ENCODE data around the gene EML1. TPM values are rescaled to one million over a fixed set of nuclear protein-coding genes. Genes with fewer than 3 reads are reported as not detected.

The EML1 gene
- total RNA-seq, 1 experiment from 2014 or later, result 7.2 TPM

DNA sequence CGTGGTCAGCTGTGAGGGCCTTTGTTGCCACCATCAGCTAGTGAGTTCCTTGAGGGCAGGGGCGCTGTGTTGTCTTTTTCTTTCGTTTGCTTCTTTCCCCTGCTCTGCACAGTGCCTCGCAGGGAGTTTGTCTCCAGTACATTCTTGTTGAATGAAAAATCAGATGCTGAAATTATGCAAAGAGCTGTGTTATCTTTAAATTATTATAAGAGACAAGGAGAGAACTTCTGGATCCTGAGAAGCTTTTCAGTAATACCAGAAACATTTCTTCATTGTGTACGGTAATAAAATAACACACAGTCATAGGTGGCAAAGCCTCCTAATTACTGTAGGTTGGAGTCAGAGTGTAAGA lies 14.9 kb downstream of the EML1 start:
- DNase-seq, result no peak
- Mint-ChIP-seq H3K4me1 (ENCODE audit: low read depth, unreplicated experiment) (no peaks in the 10 kb centered on the region), H3K36me3 (ENCODE audit: insufficient read depth, unreplicated experiment) (peaks cover 6% of the 10 kb centered on the region), H3K9me3 (ENCODE audit: unreplicated experiment) (no peaks in the 10 kb centered on the region), H3K27me3 (ENCODE audit: insufficient read depth, unreplicated experiment) (peaks cover 4% of the 10 kb centered on the region), H3K4me3 (ENCODE audit: unreplicated experiment) (no peak overlapping the region), H3K27ac (ENCODE audit: unreplicated experiment) (peak overlapping the region; percentile 15)
- CTCF ChIA-PET, result interaction anchor here (1.0 kb wide), 1 partner anchor 23 kb away, joined by 3 read pairs; no protein-coding TSS in a partner anchor
- intact Hi-C loops (cut with micrococcal nuclease; ENCODE audit: unreplicated experiment), result loop anchor here (5.0 kb wide), 1 partner anchor 76 kb away; no protein-coding TSS in a partner anchor
- TF ChIP-seq, protein P1, sequence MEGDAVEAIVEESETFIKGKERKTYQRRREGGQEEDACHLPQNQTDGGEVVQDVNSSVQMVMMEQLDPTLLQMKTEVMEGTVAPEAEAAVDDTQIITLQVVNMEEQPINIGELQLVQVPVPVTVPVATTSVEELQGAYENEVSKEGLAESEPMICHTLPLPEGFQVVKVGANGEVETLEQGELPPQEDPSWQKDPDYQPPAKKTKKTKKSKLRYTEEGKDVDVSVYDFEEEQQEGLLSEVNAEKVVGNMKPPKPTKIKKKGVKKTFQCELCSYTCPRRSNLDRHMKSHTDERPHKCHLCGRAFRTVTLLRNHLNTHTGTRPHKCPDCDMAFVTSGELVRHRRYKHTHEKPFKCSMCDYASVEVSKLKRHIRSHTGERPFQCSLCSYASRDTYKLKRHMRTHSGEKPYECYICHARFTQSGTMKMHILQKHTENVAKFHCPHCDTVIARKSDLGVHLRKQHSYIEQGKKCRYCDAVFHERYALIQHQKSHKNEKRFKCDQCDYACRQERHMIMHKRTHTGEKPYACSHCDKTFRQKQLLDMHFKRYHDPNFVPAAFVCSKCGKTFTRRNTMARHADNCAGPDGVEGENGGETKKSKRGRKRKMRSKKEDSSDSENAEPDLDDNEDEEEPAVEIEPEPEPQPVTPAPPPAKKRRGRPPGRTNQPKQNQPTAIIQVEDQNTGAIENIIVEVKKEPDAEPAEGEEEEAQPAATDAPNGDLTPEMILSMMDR (IDR thresholded peaks at IDR 0.05; ENCODE audit: insufficient read depth in 1 of 2, low read depth in 1 of 2, low read length in 1 of 2, severe bottlenecking in 1 of 2, unreplicated experiment in 1 of 2), result no peak
- Histone ChIP-seq H3K27me3 (replicated peaks; ENCODE audit: control insufficient read depth, insufficient read depth, low read length) (no peaks in the 10 kb centered on the region), H3K4me1 (no peaks in the 10 kb centered on the region), H3K4me3 (ENCODE audit: low read depth, low read length) (no peak overlapping the region), H3K36me3 (ENCODE audit: control insufficient read depth, insufficient read depth, low read length) (no peaks in the 10 kb centered on the region), H3K9me3 (no peaks in the 10 kb centered on the region)
- POLR2A ChIA-PET, result no interaction called here
- BruUV-seq (replicated peaks), result no TSS peak

DNA sequence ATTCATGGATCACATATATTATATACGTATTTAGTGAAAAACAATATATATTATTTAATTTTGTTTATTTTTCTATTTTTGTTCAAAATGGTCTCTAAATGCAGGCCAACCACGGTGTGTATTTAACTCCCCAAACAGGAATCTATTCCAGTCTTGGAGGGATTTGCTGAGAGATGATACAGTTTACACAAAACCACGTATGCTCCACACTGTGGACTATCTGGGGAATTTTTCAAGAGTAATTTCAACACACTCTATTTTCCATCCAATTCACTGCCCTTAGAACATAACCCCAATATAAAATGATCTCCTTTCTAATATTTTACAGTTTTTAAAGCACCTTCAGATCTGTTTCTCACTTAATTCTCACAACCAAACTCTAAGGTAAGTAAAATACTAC lies 15.3 kb downstream of the EML1 start:
- no TSS peak for BruUV-seq (replicated peaks)
- H3K36me3 Mint-ChIP-seq (ENCODE audit: insufficient read depth, unreplicated experiment), result peaks cover 6% of the 10 kb centered on the region
- no peaks in the 10 kb centered on the region for H3K4me1 ChIP-seq
- POLR2A ChIA-PET, result no interaction called here
- intact Hi-C loops (cut with micrococcal nuclease; ENCODE audit: unreplicated experiment), result loop anchor here (5.0 kb wide), 1 partner anchor 76 kb away; no protein-coding TSS in a partner anchor
- DNase-seq, result no peak
- no peaks in the 10 kb centered on the region for H3K9me3 ChIP-seq
- H3K27ac Mint-ChIP-seq (ENCODE audit: unreplicated experiment), result no peak overlapping the region
- H3K27me3 ChIP-seq (replicated peaks; ENCODE audit: control insufficient read depth, insufficient read depth, low read length), result no peaks in the 10 kb centered on the region
- H3K27me3 Mint-ChIP-seq (ENCODE audit: insufficient read depth, unreplicated experiment), result peaks cover 4% of the 10 kb centered on the region
- H3K4me3 Mint-ChIP-seq (ENCODE audit: unreplicated experiment), result no peak overlapping the region
- H3K36me3 ChIP-seq (ENCODE audit: control insufficient read depth, insufficient read depth, low read length), result no peaks in the 10 kb centered on the region
- H3K4me3 ChIP-seq (ENCODE audit: low read depth, low read length), result no peak overlapping the region
- no peaks in the 10 kb centered on the region for H3K9me3 Mint-ChIP-seq (ENCODE audit: unreplicated experiment)
- TF ChIP-seq, protein P1 (IDR thresholded peaks at IDR 0.05; ENCODE audit: insufficient read depth in 1 of 2, low read depth in 1 of 2, low read length in 1 of 2, severe bottlenecking in 1 of 2, unreplicated experiment in 1 of 2), result no peak
- CTCF ChIA-PET, result interaction anchor here (1.0 kb wide), 1 partner anchor 24 kb away, joined by 3 read pairs; no protein-coding TSS in a partner anchor
- no peaks in the 10 kb centered on the region for H3K4me1 Mint-ChIP-seq (ENCODE audit: low read depth, unreplicated experiment)

DNA sequence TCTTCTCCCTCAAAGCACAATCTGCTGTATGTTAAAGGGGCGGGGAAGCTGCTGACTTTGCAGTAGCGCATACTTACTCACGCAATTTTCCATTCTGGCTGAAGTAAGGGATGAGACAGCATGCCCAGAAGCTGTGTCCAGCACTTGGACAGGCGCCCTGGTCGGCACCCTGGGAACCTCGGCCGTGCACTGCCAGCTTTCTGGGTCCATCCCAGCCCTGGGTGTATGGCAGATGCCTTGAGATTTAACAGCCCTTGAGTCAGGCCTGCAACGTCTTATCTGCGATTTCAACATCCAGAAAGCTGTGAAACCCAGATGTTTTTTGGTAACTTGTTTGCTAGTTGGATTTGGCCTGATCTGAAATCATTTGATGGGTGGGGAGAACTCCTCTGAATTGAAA lies 16.1 kb downstream of the EML1 start:
- no peaks in the 10 kb centered on the region for H3K36me3 ChIP-seq (ENCODE audit: control insufficient read depth, insufficient read depth, low read length)
- no peaks in the 10 kb centered on the region for H3K9me3 ChIP-seq
- ChIA-PET POLR2A (no interaction called here), CTCF (no interaction called here)
- peaks cover 4% of the 10 kb centered on the region for H3K27me3 Mint-ChIP-seq (ENCODE audit: insufficient read depth, unreplicated experiment)
- no peak overlapping the region for H3K27ac Mint-ChIP-seq (ENCODE audit: unreplicated experiment)
- no peaks in the 10 kb centered on the region for H3K4me1 Mint-ChIP-seq (ENCODE audit: low read depth, unreplicated experiment)
- DNase-seq, result no peak
- H3K27me3 ChIP-seq (replicated peaks; ENCODE audit: control insufficient read depth, insufficient read depth, low read length), result no peaks in the 10 kb centered on the region
- no peak overlapping the region for H3K4me3 Mint-ChIP-seq (ENCODE audit: unreplicated experiment)
- H3K4me1 ChIP-seq, result no peaks in the 10 kb centered on the region
- H3K9me3 Mint-ChIP-seq (ENCODE audit: unreplicated experiment), result no peaks in the 10 kb centered on the region
- intact Hi-C loops (cut with micrococcal nuclease; ENCODE audit: unreplicated experiment), result loop anchor here (5.0 kb wide), 1 partner anchor 77 kb away; no protein-coding TSS in a partner anchor
- no peak overlapping the region for H3K4me3 ChIP-seq (ENCODE audit: low read depth, low read length)
- peaks cover 6% of the 10 kb centered on the region for H3K36me3 Mint-ChIP-seq (ENCODE audit: insufficient read depth, unreplicated experiment)
- TF ChIP-seq, protein P1 (IDR thresholded peaks at IDR 0.05; ENCODE audit: insufficient read depth in 1 of 2, low read depth in 1 of 2, low read length in 1 of 2, severe bottlenecking in 1 of 2, unreplicated experiment in 1 of 2), result no peak
- BruUV-seq (replicated peaks), result no TSS peak
